Liver (tissue), 9 donors: ENCODE data around the gene C10orf143. TPM values are rescaled to one million over a fixed set of nuclear protein-coding genes. Genes with fewer than 3 reads are reported as not detected.
A peak's percentile ranks its signal among the peaks of the same experiment; 100 is the strongest.

Experiments used
- DNase-seq: peaks from one replicate; pipeline ENCODE4 v3.0.0-alpha.2; 2017; ENCODE audit warnings: low spot score
- H3K27ac ChIP-seq, 2 donors: one replicate each; pipeline ENCODE4 v1.7.0; 2013; ENCODE audit warnings: inconsistent platforms in 2 of 2, low read length in 2 of 2, control low read depth in 1 of 2, low read depth in 1 of 2, mild to moderate bottlenecking in 1 of 2
- H3K27me3 ChIP-seq, 4 donors: one replicate each; pipeline versions ENCODE4 v1.6.1 to v1.7.0; 2013; ENCODE audit warnings: low read length in 3 of 4, inconsistent platforms in 1 of 4, mild to moderate bottlenecking in 1 of 4, moderate library complexity in 1 of 4; ENCODE audit not compliant: control insufficient read depth in 4 of 4, insufficient read depth in 4 of 4
- H3K36me3 ChIP-seq, 4 donors: one replicate each; pipeline versions ENCODE4 v1.6.1 to v1.7.0; 2013; ENCODE audit warnings: low read length in 3 of 4, mild to moderate bottlenecking in 3 of 4, low read depth in 1 of 4, moderate library complexity in 1 of 4; ENCODE audit not compliant: control insufficient read depth in 4 of 4, insufficient read depth in 3 of 4
- H3K4me1 ChIP-seq, 4 donors: one replicate each; pipeline versions ENCODE4 v1.6.1 to v1.7.0; 2013; ENCODE audit warnings: low read length in 3 of 4, mild to moderate bottlenecking in 3 of 4, moderate library complexity in 1 of 4; ENCODE audit not compliant: control insufficient read depth in 4 of 4, insufficient read depth in 4 of 4
- H3K4me3 ChIP-seq, 3 donors: one replicate each; pipeline versions ENCODE4 v1.6.1 to v1.7.0; 2013; ENCODE audit warnings: low read length in 3 of 3, control low read depth in 1 of 3, low read depth in 1 of 3, mild to moderate bottlenecking in 1 of 3
- H3K9ac ChIP-seq, 2 donors: one replicate each; pipeline ENCODE4 v1.7.0; 2013; ENCODE audit warnings: low read length in 2 of 2, mild to moderate bottlenecking in 2 of 2, moderate library complexity in 2 of 2, control low read depth in 1 of 2, low read depth in 1 of 2
- H3K9me3 ChIP-seq, 4 donors: one replicate each; pipeline versions ENCODE4 v1.6.1 to v1.7.0; 2013; ENCODE audit warnings: low read length in 3 of 4; ENCODE audit not compliant: control insufficient read depth in 4 of 4
- ATF3 ChIP-seq: IDR thresholded peaks from 2 replicates; pipeline ENCODE4 v1.6.1; 2016; ENCODE audit warnings: antibody characterized with exemption
- CTCF ChIP-seq: fragments of 150-350 bp; IDR thresholded peaks from 2 replicates; pipeline ENCODE4 v1.5.1; 2017; ENCODE audit warnings: improper control_type of control experiment, low read depth, low read length; ENCODE audit not compliant: missing input control
- EGR1 ChIP-seq, 2 donors: IDR thresholded peaks; 2 replicates each; pipeline ENCODE4 v1.6.1; 2016 to 2018; ENCODE audit warnings: antibody characterized with exemption in 2 of 2, low read depth in 2 of 2
- FOXA1 ChIP-seq: IDR thresholded peaks from 2 replicates; pipeline ENCODE4 v1.6.1; 2016; ENCODE audit warnings: antibody characterized with exemption
- FOXA2 ChIP-seq: IDR thresholded peaks from 2 replicates; pipeline ENCODE4 v1.6.1; 2016; ENCODE audit warnings: antibody characterized with exemption
- GABPA ChIP-seq, 2 donors: IDR thresholded peaks in 1 of 2; conservative IDR thresholded peaks in 1 of 2; 2 replicates each; pipeline ENCODE4 v1.6.1; 2016; ENCODE audit warnings: antibody characterized with exemption in 2 of 2, mild to moderate bottlenecking in 1 of 2, moderate library complexity in 1 of 2
- HNF4A ChIP-seq, 2 donors: conservative IDR thresholded peaks; 2 replicates each; pipeline ENCODE4 v1.6.1; 2016; ENCODE audit warnings: antibody characterized with exemption in 2 of 2, mild to moderate bottlenecking in 2 of 2
- HNF4G ChIP-seq: IDR thresholded peaks from 2 replicates; pipeline ENCODE4 v1.6.1; 2016; ENCODE audit warnings: antibody characterized with exemption
- JUND ChIP-seq, 2 donors: IDR thresholded peaks; 2 replicates each; pipeline ENCODE4 v1.6.1; 2016; ENCODE audit warnings: antibody characterized with exemption in 2 of 2
- NR2F2 ChIP-seq: IDR thresholded peaks from 2 replicates; pipeline ENCODE4 v1.6.1; 2016; ENCODE audit warnings: antibody characterized with exemption
- RAD21 ChIP-seq, 2 donors: IDR thresholded peaks; 2 replicates each; pipeline ENCODE4 v1.6.1; 2016; ENCODE audit warnings: antibody characterized with exemption in 2 of 2, mild to moderate bottlenecking in 2 of 2
- RXRA ChIP-seq, 2 donors: IDR thresholded peaks; 2 replicates each; pipeline ENCODE4 v1.6.1; 2017 to 2018; ENCODE audit warnings: antibody characterized with exemption in 2 of 2, mild to moderate bottlenecking in 1 of 2
- SP1 ChIP-seq: IDR thresholded peaks from 2 replicates; pipeline ENCODE4 v1.6.1; 2018; ENCODE audit warnings: antibody characterized with exemption, mild to moderate bottlenecking
- TAF1 ChIP-seq: conservative IDR thresholded peaks from 2 replicates; pipeline ENCODE4 v1.6.1; 2016; ENCODE audit warnings: antibody characterized with exemption, mild to moderate bottlenecking
- YY1 ChIP-seq: IDR thresholded peaks from 2 replicates; pipeline ENCODE4 v1.6.1; 2016; ENCODE audit warnings: antibody characterized with exemption, mild to moderate bottlenecking
- WGBS: extraction: QIAGEN DNeasy Blood & Tissue Kit; methylation state at CpG from one replicate; pipeline ENCODE4 v1.1.7; 2013; 5-methylcytosine and 5-hydroxymethylcytosine counted together
- polyA plus RNA-seq, 2 donors: library from polyadenylated mRNA; stranded (reverse) in 1 of 2; unstranded in 1 of 2; fragments of 200-250 nt in 1 of 2; fragments of >200 nt in 1 of 2; fragmentation: Nextera tagmentation in 1 of 2; extraction: Ambion mirVana in 1 of 2; gene quantifications; one replicate each; pipeline versions ENCODE4 v1.2.1 to v1.2.3, GENCODE V29; 2013 to 2015
- total RNA-seq, 2 donors: library from RNA; depleted of rRNA; stranded (reverse); fragments of >200 nt; gene quantifications; one replicate each; pipeline ENCODE4 v1.2.3, GENCODE V29; 2014
- TF ChIP-seq, protein P1 (sequence below): IDR thresholded peaks from 2 replicates; pipeline ENCODE4 v1.6.1; 2016; ENCODE audit warnings: antibody characterized with exemption
- TF ChIP-seq, protein P2 (sequence below): IDR thresholded peaks from 2 replicates; pipeline ENCODE4 v1.6.1; 2016; ENCODE audit warnings: antibody characterized with exemption
- TF ChIP-seq, protein P3 (sequence below): IDR thresholded peaks from 2 replicates; pipeline ENCODE4 v1.6.1; 2016; ENCODE audit warnings: antibody characterized with exemption, mild to moderate bottlenecking
- donor health status: healthy.
- donor health status: healthy.
- donor health status: healthy.
- donor health status: healthy.
- donor health status: healthy.

Gene C10orf143
- total and polyA plus RNA-seq, 4 donors: 0.14 to 2.7 (median 1.2) TPM

- H3K4me1 ChIP-seq: peaks cover 5 to 28% (median 21%) of the 10 kb centered on the region in 4 donors
- H3K9me3 ChIP-seq: no peaks in the 10 kb centered on the region
- TF ChIP-seq RXRA (IDR thresholded peaks at IDR 0.05) (no peak), SP1 (no peak), EGR1 (IDR thresholded peaks at IDR 0.05; ENCODE audit: low read depth in 2 of 2) (no peak), RAD21 (IDR thresholded peaks at IDR 0.05) (no peak), FOXA2 (no peak), YY1 (no peak), TAF1 (no peak), GABPA (IDR thresholded peaks at IDR 0.05 in 1 of 2, conservative IDR thresholded peaks at IDR 0.05 in 1 of 2) (no peak), HNF4G (no peak), ATF3 (no peak), FOXA1 (no peak), JUND (IDR thresholded peaks at IDR 0.05) (no peak), NR2F2 (no peak), CTCF (no peak), HNF4A (conservative IDR thresholded peaks at IDR 0.05) (no peak)
- TF ChIP-seq, protein P1, sequence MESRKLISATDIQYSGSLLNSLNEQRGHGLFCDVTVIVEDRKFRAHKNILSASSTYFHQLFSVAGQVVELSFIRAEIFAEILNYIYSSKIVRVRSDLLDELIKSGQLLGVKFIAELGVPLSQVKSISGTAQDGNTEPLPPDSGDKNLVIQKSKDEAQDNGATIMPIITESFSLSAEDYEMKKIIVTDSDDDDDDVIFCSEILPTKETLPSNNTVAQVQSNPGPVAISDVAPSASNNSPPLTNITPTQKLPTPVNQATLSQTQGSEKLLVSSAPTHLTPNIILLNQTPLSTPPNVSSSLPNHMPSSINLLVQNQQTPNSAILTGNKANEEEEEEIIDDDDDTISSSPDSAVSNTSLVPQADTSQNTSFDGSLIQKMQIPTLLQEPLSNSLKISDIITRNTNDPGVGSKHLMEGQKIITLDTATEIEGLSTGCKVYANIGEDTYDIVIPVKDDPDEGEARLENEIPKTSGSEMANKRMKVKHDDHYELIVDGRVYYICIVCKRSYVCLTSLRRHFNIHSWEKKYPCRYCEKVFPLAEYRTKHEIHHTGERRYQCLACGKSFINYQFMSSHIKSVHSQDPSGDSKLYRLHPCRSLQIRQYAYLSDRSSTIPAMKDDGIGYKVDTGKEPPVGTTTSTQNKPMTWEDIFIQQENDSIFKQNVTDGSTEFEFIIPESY: no peak
- TF ChIP-seq, protein P2, sequence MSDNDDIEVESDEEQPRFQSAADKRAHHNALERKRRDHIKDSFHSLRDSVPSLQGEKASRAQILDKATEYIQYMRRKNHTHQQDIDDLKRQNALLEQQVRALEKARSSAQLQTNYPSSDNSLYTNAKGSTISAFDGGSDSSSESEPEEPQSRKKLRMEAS: no peak
- TF ChIP-seq, protein P3, sequence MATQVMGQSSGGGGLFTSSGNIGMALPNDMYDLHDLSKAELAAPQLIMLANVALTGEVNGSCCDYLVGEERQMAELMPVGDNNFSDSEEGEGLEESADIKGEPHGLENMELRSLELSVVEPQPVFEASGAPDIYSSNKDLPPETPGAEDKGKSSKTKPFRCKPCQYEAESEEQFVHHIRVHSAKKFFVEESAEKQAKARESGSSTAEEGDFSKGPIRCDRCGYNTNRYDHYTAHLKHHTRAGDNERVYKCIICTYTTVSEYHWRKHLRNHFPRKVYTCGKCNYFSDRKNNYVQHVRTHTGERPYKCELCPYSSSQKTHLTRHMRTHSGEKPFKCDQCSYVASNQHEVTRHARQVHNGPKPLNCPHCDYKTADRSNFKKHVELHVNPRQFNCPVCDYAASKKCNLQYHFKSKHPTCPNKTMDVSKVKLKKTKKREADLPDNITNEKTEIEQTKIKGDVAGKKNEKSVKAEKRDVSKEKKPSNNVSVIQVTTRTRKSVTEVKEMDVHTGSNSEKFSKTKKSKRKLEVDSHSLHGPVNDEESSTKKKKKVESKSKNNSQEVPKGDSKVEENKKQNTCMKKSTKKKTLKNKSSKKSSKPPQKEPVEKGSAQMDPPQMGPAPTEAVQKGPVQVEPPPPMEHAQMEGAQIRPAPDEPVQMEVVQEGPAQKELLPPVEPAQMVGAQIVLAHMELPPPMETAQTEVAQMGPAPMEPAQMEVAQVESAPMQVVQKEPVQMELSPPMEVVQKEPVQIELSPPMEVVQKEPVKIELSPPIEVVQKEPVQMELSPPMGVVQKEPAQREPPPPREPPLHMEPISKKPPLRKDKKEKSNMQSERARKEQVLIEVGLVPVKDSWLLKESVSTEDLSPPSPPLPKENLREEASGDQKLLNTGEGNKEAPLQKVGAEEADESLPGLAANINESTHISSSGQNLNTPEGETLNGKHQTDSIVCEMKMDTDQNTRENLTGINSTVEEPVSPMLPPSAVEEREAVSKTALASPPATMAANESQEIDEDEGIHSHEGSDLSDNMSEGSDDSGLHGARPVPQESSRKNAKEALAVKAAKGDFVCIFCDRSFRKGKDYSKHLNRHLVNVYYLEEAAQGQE: no peak
- peak overlapping the region; percentile 88 to 99 (median 94) for H3K4me3 ChIP-seq
- no peaks in the 10 kb centered on the region for H3K36me3 ChIP-seq
- 23% methylated on average over 17 of the region's 17 CpGs for WGBS
- H3K27ac ChIP-seq: peak overlapping the region; percentile 86 to 94
- H3K27me3 ChIP-seq: no peaks in the 10 kb centered on the region
- H3K9ac ChIP-seq: peak overlapping the region; percentile 21 to 53
- no peak for DNase-seq
Measured at GRCh38 chr10:130135676-130136225, 25.1 kb upstream of the C10orf143 start.
